Dermis microvascular lymphatic vessel endothelial cell (primary cell): ENCODE measurements around the gene RNF113B. TPM values are rescaled to one million over a fixed set of nuclear protein-coding genes. Genes with fewer than 3 reads are reported as not detected.

Source experiments
- DNase-seq, 2 donors: peaks; one replicate each; pipeline versions ENCODE4 v3.0.0 to v3.0.0-alpha.2; 2010; ENCODE audit warnings: low read depth in 2 of 2
- total RNA-seq: library from RNA; depleted of rRNA; stranded (reverse); fragments of >200 nt; gene quantifications from 2 replicates; pipeline ENCODE4 v1.2.1, GENCODE V29; 2014

RNF113B gene
- total RNA-seq, 1 donor from 2014 or later: not detected

GRCh38 chr13:98141509-98142379 is 35.3 kb downstream of the RNF113B start:
- no peak for DNase-seq

- DNase-seq: no peak
Measured at GRCh38 chr13:98141091-98141490, 36.0 kb downstream of the RNF113B start.

GRCh38 chr13:98134901-98135300 is 42.2 kb downstream of the RNF113B start:
- DNase-seq: no peak

GRCh38 chr13:98133946-98134345 is 43.1 kb downstream of the RNF113B start:
- no peak for DNase-seq

GRCh38 chr13:98129059-98129746 is 47.9 kb downstream of the RNF113B start:
- DNase-seq: no peak

Other genes starting within 250 kb of the RNF113B start
- 140 and 150 TPM in 2 replicates for gene IPO5, start 223.6 kb downstream of the RNF113B start, total RNA-seq
- gene FARP1, start 34.2 kb downstream of the RNF113B start, total RNA-seq: 9.8 and 20.9 TPM in 2 replicates